NCI-H82 treated with DMSO at 0.1 percent for 48 hours (cell line): Measurements from ENCODE around the gene STRADA.

ENCODE experiments used
- DNase-seq: peaks from one replicate; lab custom pipeline; 2025; ENCODE audit not compliant: unreplicated experiment; lab: John Stamatoyannopoulos, UW

STRADA gene

DNA sequence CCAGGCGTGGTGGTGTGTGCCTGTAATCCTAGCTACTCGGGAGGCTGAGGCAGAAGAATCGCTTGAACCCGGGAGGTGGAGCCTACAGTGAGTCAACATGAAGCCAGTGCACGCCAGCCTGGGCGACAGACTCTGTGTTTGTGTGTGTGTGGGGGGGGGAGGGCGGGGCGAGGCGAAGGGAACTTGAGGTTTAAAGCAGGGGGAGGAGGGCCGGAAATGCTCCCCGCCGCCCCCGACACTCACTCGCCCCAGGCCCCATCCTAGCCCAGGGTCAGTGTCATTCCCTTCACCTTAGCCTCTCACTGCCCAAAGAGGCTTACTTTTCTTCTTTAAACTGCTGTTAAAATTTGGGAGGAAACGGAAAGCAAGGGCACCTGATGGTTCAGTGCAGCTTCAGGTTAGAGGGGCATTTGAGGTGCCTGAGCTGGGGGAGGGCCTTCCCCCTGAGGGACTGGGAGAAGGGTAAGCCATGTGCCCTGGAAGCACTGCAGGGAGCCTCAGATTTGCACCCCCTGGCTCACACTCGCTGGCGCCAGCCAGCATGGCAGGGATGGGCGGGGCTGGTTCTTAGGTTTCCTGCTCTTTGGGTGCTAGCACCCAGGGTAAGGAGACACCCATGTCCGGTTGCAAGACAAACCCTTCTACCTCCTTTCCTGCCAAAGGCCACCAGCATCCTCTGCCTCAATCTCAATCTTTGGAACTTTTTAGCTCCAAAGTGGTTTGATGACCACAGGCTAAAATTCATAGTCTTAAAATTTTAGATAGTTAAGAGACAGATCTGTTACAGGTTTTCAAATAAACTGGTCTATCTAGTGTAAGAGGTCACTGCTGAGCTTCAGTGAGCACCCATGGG lies 39.5 kb downstream of the STRADA start:
- no peak for DNase-seq

DNA sequence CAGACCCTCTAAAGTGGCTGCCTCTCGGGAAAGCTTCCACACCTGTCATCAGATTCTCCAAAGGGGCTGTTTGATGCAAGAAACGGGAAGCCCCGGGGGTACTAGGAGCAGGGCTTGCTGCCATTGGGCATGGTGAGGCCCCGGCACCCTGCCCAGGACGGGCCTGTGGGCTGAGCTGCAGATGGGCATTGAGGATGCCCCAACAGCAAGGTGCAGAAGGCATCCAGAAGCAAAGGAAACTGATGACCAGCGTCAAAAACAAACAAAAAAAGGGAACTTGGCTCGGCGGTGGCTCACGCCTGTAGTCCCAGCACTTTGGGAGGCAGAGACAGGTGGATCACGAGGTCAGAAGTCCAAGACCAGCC lies 40.2 kb downstream of the STRADA start:
- no peak for DNase-seq

DNA sequence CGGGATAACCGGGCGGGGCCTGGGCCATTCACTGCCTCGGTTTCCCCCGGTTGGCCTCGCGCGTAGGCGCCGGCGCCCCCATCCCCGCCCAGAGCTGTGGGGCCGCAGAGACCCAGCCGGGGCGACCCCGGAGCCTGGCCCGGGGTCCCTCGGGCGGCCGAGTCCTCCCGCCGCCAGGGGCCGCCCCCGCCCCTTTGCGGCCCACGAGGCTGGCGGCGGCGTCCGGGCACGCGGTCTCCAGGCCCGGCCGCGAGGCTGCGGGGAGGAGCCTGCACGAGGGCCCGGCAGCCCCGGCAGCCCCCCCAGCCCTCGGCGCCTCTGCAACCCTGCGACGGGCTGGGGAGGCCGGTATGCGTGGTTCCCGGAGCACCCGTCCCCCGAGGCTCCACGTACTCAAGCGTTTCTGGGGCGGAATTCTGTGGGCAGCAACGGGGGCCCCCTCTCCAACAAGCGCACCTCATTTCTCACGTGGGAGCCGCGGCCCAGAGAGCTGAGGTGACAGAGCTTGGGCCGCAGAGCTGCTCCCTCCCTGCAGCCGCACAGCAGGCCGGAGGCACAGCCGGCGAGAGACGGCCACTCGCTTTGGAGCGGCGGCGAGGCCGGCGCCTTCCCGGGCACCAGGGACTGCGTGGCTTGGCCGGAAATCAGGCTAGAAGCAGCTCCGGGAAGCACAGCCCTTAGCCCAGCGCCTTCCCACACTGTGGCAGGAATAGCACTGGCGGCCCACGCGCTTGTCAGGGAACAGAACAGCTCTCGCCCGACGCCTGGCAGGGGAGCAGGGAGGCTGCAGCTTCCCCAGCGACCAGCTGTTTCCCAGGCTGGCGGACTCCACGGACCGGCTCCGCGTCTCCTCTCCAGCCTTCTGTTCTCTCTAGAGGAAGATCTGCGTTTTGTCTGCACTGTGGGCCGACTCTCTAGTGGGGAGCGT lies 40.8 kb downstream of the STRADA start:
- no peak for DNase-seq

DNA sequence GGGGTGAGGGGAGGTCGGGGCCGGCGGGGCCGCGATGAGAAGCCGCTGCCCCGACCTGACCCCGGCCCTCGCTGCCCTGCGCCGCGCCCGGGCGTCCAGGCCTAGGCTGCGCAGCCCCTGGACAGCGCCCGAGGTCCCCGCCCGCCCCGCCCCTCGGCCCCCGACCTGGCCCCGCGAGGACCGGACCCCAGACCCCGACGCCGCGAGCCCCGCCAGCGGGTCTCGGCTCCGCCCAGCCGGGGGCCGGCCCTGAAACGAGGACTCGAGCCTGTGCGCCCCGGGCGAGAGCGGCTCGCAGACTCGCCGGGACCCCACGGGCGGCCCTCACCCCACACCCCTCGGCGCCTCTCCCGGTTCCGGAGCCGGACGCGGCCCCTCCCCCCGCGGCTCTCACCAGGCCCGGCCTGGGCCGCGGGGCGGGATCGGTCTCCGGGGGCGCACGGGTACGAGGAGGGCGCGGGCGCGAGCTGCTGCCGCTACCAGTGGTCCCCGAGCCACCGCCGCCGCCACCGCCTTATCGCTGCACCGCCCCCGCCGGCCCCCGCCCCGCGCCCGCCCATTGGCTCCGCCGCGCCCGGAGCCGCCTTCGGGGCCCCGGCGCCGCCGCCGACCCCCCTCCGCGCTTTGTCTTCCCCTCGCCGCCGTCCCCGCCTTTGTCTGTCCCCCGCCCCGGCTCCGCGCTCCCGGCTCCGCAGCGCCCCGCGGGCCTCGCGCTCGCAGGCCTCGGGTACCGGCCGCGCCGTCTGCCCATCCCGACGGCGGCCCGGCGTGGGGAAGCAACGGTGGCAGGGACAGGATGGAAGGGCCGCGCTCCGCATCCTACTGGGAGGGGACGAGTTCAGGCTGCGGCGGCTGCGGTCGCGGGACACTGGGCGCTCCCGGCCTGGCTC lies 41.7 kb downstream of the STRADA start, which contains the start of gene LIMD2:
Gene LIMD2, minus strand, starts transcription at position 488 of the 890 bp plus-strand sequence. CDS start 827 bp downstream, outside the sequence.
- peak; percentile 21 for DNase-seq

DNA sequence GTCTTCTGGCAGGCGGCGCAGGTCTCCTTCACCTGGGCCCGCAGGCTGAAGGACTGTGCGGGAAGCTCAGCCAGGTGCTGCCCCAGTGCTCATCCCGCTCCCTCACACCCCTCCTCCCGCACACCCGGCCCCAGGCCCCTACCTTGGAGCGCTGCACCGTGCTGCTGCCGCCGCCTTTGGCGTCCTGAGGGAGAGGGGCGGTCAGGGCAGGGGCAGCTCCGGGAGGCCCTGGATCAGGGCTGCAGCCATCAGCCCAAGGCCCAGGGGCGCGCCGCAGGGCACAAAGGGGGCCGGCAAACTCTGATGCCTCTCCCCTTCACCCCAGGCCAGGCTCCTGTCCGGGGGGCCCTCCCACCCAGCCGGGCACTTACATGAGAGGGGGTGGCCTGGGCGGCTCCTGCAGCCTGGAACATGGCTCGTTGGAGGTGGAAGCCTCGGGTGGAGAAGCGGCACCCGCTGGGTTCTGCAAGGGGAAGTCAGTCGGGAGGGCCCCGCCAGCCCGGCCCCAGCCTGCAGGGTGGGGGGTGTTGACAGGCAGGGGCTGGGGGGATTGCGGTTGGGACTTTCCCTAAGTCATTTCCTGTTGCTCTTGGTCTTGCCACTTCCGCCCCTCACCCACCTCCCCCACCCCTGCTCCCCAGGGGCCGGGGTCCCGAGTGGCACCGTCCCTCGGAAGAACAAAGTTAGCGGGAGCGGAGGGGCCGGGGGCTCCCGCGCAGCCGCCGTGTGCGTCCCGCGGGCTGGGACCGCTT lies 42.5 kb downstream of the STRADA start:
- no peak for DNase-seq

DNA sequence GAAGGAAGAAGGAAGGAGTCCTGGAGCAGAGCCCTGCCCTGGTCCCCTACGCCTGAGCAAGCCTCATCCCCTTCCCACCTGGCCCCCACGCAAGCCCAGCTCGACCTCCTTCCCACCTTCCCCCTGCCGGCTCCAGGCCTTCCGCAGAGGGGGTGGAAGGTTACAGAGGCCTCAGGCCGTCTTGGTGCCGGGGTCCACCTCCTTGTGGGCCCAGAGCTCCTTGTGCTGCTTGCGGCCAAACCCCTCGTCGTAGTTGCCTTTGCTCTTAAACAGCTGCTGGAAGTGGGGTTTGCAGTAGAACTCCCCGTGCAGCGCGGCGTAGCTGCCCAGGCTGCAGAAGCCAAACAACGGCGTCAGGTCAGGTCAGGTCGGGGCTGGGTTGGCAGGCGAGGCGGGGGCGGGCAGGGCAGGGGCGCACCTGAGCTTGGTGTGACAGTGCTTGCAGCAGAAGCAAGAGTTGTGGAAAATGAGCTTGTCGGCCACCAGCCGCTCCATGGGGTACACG lies 43.2 kb downstream of the STRADA start:
- DNase-seq = no peak

DNA sequence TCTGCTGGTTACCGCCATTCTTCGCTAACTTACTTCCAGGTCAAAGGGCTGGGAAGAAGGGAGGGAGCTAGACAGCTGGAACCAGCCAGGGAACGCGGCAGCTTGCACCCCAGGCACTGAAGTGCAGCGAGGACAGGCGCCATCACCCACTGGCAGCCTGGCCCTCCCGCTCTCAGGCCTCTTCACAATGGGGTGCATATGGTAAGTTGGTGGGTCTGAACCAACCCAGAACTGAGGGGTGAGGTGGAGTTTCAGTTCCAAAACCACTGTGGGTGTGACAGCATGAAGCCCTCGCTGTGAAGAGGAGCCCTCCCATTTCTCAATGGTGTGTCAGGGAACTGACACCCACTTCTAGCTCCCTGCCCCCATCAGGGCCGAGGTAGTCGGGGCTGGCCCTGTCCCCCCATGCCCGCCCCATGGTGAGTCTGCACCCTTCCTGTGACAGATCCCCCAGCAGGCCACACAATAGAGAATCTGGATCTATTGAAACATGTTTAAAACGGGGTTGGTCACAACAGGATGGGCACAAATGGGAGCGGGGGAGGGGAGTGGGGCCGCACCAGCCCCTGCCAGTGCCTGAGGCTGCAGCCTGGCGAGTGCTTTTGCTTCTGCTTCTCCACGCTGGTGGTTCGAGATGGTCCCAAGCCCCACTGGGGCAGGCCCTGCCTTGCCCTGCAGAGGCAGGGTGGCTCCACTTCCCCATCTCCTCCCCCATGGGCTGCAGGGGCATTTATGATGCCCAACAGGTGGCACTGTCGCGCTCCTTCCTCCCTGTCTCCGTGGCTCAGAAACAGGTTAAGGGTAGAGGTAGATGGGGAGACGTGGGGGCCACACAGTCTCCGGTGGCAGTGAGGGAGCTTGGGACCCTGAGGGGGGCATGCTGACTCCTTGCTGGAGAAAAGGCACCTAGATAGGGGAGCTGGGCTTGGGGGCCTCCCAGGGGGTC lies 44.0 kb downstream of the STRADA start:
- peak; percentile 27 for DNase-seq

DNA sequence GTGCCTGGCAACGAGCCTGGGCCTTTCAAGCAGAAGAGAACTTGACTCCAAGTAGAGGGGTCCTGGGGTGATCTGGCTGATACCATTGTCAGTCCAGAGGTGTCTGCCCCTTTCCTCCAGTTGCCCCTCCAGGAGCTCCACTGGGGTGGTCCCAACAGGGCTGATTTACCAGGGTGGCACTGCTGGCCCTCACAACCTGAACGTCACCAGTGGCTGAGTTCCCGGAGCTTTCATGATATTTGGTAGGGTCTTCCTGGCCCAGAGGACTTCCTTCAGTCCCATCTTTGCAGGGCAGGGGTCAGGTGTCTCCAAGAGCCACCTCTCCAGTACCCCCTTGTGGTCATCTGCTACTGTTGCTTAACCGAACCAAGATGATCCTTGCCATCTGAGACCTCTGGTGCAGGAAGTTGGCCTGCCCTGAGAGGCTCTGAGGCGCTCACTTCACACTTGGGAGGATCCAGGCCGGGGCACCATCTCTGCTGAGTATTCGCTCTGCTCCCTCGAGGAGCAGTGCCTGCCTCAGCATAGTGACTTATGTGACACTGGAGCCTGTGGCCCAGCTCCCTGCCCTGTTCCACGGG lies 45.1 kb downstream of the STRADA start:
- DNase-seq = no peak

DNA sequence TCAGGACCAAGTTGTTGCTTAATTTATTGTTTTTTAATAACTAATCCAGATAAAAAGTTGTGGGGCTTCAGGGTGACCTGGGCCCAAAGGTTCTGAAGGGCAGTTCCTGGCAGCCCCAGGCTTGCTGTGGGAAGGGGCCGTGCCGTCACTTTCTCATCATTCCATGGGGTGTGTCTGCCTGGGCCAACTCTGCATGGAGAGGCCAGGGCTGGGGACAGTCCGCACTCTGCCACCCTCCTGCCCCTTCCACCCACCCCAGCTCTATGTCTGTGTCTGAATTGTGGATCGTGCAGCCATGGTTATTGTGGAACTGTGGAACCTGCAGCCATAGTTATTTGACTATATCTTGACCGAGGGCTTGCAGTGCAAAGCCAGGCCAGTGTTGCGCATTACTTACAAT lies 45.7 kb downstream of the STRADA start:
- no peak for DNase-seq

DNA sequence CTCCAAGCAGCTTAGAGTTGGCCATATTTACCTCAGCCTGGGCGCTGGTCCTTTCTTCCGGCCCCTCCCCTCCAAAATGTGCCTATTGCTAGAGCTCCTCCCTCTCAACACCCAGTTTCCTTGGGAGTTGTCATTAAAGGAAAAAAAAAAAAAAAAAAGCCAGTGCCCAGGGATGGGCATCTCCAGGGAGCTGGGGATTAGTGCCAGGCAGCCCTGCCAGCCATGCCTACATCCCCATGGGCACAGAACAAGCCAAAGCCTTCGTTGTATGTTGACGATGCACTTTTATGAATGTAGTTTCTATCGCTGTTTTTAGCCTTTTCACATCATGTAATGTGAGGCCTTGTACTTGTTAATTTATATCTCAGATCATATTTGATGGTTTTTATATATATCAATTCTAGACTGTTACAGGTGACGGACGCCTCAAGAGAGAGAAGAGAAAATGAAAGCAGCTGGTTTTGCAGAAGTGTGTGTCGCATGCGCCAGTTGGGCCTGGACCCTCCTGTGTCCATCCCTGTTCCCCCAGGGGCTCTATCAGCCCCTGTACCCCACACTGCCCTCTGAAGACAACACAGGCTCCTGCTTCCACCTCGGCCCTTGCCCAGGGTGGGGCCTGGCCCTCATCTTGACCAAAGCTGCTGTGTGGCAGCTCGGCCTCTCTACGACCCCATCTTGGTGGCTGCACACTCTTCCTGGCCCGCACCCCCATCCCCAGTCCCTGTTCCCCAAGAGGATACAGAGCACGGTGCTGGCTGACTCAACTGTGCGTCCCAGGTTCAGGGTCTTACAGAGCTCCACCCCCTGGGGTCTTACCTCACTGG lies 46.4 kb downstream of the STRADA start:
- DNase-seq = no peak

DNA sequence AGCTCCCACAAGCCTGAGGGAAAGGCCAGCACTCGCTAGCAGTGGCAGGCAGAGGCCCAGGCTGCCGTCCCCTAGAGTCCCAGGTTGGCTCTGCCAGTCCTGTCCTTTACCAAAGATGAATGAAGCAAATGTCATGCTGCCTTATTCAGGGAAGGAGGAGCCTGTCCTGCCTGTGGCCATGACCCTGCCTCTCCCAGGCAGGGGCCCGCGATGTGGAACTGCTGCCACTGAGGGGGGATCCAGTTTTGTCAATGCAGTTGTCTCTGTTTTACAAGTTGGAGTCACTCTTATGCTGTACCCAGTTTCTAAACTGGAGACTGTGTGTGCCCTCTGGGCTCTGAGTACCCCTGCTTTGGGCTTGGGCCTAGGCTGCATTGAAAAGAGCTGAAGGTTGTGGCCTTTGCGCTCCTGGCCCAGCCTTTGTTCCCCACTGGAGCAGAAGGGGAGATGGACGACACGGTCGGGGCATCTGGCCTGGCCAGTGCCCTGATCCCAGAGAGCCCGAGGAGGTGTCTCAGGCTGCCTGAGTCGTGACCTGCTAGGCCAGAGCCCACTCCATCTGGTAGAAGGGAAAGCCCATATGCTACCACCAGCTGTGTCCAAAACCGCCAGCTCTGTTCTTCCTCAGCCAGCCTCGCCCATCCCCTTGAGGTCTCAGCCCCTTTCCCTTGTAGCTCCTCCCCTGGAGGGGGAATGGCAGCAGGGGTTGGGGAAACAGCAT lies 47.2 kb downstream of the STRADA start:
- peak; percentile 96 for DNase-seq

DNA sequence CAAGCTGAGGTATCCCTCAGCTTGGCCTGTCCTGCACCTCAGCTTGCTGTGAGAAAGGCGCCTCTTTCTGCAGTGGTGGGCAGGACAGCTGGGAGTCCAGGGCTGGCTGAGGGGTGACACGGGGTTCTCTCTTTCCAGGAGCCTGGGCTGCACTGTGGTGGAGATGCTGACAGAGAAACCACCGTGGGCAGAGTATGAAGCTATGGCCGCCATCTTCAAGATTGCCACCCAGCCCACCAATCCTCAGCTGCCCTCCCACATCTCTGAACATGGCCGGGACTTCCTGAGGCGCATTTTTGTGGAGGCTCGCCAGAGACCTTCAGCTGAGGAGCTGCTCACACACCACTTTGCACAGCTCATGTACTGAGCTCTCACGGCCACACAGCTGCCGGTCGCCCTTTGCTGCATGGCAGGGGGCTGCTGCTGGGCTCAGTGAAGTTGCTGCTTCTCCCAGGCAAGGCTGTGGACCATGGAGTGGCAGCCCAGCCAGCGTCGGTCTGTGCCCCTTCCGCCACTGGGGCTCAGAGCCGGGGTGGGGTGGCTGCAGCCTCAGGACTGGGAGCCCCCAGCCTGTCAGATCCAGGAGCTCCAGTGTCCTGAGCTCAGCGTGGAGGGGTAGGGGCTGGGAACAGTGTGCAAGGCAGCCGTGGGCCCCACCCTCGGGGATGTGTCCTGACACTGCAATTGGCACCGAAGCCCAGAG lies 48.0 kb downstream of the STRADA start:
- no peak for DNase-seq

DNA sequence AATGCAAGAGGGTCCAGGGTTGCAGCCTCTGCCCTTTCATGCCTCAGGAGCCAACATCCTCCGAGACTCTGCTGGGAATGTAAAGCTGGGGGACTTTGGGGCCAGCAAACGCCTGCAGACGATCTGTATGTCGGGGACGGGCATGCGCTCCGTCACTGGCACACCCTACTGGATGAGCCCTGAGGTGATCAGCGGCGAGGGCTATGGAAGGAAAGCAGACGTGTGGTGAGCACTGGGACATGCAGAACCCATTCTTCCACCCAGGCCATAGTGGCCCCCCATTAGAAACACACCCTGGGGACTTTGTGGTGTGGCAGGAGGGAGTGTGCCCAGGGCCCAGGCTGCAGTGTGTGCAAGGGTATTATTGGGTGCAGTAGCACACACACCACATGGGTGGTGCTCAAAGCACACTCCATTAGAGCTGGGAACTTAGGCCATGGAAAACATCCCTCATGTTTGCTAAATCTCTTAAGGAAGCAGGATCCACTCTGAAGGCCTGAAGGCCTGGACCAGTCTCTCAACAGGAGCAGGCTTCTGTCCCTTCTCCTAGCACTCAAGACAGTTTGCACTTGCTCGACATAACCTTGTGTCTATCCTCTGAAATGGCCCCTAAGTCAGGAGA lies 49.3 kb downstream of the STRADA start:
- DNase-seq = peak; percentile 87

DNA sequence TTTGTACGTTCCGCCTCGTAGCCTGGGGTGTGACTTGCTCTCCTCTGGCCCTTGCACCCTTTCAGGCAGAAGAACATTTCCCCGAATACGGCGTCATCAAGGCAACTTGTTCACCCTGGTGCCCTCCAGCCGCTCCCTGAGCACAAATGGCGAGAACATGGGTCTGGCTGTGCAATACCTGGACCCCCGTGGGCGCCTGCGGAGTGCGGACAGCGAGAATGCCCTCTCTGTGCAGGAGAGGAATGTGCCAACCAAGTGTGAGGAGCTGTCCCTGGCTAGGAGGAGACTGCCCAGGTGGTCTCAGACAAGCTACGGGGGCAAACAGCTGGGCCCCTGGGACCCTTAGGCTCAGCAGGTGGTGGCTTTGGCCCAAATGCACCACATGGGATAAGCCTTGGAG lies 52.1 kb downstream of the STRADA start:
- DNase-seq = no peak

DNA sequence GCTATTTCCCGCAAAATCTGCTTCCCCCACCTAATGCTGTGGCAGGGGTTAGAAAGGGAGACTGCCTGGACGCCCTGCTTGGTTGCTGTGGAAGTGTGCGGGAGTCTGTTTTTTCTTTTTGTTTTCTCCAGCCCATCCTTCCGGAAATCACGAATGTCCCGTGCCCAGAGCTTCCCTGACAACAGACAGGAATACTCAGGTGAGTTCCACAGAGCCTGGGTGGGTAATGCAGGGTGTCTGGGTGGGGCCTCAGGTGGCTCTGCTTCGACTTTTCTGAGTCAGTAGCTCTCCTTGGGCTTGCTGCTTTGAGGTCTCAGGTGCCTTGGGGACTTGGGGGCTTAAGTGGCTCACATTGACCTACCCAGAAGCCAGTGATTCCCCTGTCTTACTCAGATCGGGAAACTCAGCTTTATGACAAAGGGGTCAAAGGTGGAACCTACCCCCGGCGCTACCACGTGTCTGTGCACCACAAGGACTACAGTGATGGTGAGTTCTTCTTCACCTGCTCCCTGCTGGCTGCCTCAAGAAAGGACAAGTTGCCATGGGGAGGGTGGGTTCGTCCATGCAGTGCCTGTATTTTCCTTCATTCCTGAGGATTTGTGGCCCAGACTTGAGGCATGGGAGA lies 53.1 kb downstream of the STRADA start:
- no peak for DNase-seq
